Measurements from ENCODE around the gene SLC25A46. TPM values are rescaled to one million over a fixed set of nuclear protein-coding genes. Genes with fewer than 3 reads are reported as not detected.
A peak's percentile ranks its signal among the peaks of the same experiment; 100 is the strongest.

Gene SLC25A46
- total RNA-seq, 4 donors from 2014 or later: 49.3 to 63.3 (median 56.2) TPM

DNA sequence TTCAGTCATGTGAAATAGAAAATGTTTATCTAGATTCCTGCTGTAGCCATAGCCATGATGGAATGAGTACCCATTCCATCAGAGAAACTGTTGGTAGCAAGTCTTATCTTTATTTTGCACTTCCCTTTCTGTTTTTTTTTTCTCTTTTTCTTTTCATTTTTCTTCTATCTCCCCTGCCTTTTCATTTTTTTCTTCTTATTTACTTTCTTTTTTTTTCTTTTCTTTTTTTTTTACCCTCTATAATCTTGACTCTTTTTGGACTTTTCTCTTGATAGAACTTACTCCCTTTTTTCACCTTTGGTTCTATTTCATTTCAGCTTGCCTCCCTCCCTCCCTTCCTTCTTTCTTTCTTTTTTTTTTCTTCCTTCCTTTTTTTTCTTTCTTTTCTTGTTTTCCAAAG lies 15.4 kb downstream of the SLC25A46 start:
- no peak for DNase-seq (ENCODE audit: extremely low spot score)
- intact Hi-C loops (cut with DNase I): no loop called here
- no peak overlapping the region for H3K27ac ChIP-seq (replicated peaks in 1 of 4)
- no peaks in the 10 kb centered on the region for H3K4me1 ChIP-seq
- peaks cover 0 to 78% (median 33%) of the 10 kb centered on the region in 4 donors for H3K36me3 ChIP-seq
- TF ChIP-seq EP300 (IDR thresholded peaks at IDR 0.05) (no peak), POLR2AphosphoS5 (IDR thresholded peaks at IDR 0.05) (no peak), POLR2A (IDR thresholded peaks at IDR 0.05; ENCODE audit: low read depth) (no peak)
- TF ChIP-seq, protein P1, sequence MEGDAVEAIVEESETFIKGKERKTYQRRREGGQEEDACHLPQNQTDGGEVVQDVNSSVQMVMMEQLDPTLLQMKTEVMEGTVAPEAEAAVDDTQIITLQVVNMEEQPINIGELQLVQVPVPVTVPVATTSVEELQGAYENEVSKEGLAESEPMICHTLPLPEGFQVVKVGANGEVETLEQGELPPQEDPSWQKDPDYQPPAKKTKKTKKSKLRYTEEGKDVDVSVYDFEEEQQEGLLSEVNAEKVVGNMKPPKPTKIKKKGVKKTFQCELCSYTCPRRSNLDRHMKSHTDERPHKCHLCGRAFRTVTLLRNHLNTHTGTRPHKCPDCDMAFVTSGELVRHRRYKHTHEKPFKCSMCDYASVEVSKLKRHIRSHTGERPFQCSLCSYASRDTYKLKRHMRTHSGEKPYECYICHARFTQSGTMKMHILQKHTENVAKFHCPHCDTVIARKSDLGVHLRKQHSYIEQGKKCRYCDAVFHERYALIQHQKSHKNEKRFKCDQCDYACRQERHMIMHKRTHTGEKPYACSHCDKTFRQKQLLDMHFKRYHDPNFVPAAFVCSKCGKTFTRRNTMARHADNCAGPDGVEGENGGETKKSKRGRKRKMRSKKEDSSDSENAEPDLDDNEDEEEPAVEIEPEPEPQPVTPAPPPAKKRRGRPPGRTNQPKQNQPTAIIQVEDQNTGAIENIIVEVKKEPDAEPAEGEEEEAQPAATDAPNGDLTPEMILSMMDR (IDR thresholded peaks at IDR 0.05): no peak
- no peaks in the 10 kb centered on the region for H3K27me3 ChIP-seq
- H3K9me3 ChIP-seq: no peaks in the 10 kb centered on the region
- no peak overlapping the region for H3K4me3 ChIP-seq

DNA sequence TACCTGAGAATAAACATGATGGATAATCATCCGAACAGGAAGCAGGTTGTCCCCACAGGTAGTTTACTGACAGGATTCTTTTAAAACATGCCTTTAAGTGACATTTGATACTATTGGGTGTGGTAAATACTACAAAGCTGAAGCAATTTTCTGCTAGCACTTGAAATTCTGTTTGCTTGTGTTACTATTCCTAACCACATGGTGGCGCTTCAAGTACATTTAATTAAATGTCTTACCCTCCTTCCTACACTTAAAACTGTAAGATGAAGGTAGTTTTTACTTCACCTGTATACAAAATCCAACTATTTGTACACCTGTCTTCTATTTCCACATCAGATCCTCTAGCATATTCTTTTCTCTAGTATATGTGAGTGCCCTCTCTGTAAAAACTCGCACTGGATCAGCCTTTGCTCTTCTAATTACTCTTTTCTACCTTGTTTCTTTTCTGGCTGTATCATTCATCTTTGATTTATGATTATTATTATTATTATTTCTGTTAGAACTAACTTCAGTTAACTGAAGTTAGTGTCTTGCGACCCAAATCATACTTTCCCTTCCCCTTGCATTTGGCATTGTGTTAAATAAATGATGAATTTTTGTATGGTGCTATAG lies 18.4 kb downstream of the SLC25A46 start:
- intact Hi-C loops (cut with DNase I): loop anchor here (2.0 to 5.0 kb wide), 2 partner anchors 315 to 336 kb away; partner anchors contain the start of genes TSLP and WDR36
- DNase-seq (ENCODE audit: extremely low spot score): no peak
- no peak for TF ChIP-seq EP300 (IDR thresholded peaks at IDR 0.05)
- TF ChIP-seq, protein P1 (IDR thresholded peaks at IDR 0.05): peak; percentile 49 to 72 (median 66)
- Histone ChIP-seq H3K9me3 (no peaks in the 10 kb centered on the region), H3K36me3 (peaks cover 23 to 88% (median 57%) of the 10 kb centered on the region in 4 donors), H3K4me3 (no peak overlapping the region), H3K27ac (replicated peaks in 1 of 4) (no peak overlapping the region), H3K27me3 (no peaks in the 10 kb centered on the region), H3K4me1 (no peaks in the 10 kb centered on the region)
- WGBS: 50% methylated on average over 4 of the region's 4 CpGs

DNA sequence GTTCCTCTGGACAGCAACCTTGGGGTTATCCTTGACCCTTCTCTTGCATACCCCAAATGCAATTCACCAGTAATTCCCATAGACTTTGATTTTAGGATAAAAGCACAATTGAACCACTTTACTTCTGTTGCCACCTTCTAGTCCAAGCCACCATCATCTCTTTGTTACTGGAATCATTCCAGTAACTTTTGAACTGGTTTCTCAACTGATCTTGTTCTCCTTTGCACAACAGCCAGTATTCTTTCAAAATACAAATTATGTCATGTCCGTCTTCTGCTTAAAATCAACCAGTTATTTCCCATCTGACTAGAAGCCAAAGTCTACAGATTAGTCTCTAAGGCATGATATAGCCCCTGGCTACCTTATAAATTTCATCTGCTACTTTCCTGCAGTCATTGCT lies 21.4 kb downstream of the SLC25A46 start:
- no peaks in the 10 kb centered on the region for H3K9me3 ChIP-seq
- H3K36me3 ChIP-seq: peaks cover 28 to 74% (median 57%) of the 10 kb centered on the region in 4 donors
- TF ChIP-seq, protein P1 (IDR thresholded peaks at IDR 0.05): no peak
- TF ChIP-seq POLR2AphosphoS5 (IDR thresholded peaks at IDR 0.05) (no peak), EP300 (IDR thresholded peaks at IDR 0.05) (no peak), POLR2A (IDR thresholded peaks at IDR 0.05; ENCODE audit: low read depth) (no peak)
- 91% methylated on average over 1 of the region's 1 CpG for WGBS
- intact Hi-C loops (cut with DNase I): no loop called here
- no peaks in the 10 kb centered on the region for H3K4me1 ChIP-seq
- no peak for DNase-seq (ENCODE audit: extremely low spot score)
- H3K27ac ChIP-seq (replicated peaks in 1 of 4): no peak overlapping the region
- H3K27me3 ChIP-seq: no peaks in the 10 kb centered on the region
- no peak overlapping the region for H3K4me3 ChIP-seq

DNA sequence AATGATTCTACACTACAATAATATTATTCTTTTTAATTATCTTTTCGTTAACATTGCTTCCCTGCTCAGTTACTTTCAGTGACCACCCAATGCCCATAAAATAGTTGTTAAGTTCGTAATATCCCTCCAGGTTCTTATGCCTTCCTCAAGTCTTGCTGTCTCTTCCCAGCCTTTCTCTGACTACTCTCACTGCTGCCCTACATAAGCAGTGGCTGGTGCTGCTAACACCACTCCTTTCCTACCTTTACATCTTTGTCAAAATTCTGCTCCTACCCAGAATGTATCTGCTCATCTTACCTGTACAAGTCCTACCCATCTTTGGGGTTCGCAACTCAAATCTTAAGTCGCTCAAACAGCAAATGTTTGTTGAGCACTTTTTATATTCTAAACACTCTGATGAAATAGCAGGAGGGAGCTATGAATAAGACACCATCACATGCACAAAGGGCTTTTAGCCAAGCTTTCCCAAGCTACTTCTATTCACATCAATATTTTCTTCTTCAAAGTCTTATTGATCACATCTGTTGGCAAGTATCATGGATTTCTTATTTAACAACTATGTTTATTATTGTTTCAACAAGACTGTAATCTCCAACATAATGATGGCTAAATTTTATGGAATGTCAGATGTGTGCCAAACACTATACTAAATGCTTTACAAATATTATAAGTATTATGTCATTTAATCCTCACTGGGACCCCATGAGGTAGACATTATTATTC lies 29.5 kb downstream of the SLC25A46 start:
- DNase-seq (ENCODE audit: extremely low spot score): no peak
- Histone ChIP-seq H3K4me1 (peaks cover 0 to 8% (median 0%) of the 10 kb centered on the region in 4 donors), H3K36me3 (peaks cover 0 to 2% (median under 1%) of the 10 kb centered on the region in 4 donors), H3K4me3 (no peak overlapping the region), H3K27ac (replicated peaks in 1 of 4) (no peak overlapping the region), H3K9me3 (no peaks in the 10 kb centered on the region), H3K27me3 (no peaks in the 10 kb centered on the region)
- intact Hi-C loops (cut with DNase I): no loop called here
- TF ChIP-seq POLR2AphosphoS5 (IDR thresholded peaks at IDR 0.05) (no peak), EP300 (IDR thresholded peaks at IDR 0.05) (no peak), POLR2A (IDR thresholded peaks at IDR 0.05; ENCODE audit: low read depth) (no peak)
- TF ChIP-seq, protein P1 (IDR thresholded peaks at IDR 0.05): no peak
- WGBS: 74% methylated on average over 4 of the region's 4 CpGs

Measured in esophagus muscularis mucosa (tissue), 4 donors.